22Rv1 (cell line): Measurements from ENCODE around the gene STRIT1.

Experiments used
- ZFX ChIP-seq: fragments of 450-650 bp; IDR thresholded peaks from 2 replicates; pipeline ENCODE4 v1.6.1; 2017; ENCODE audit warnings: antibody characterized with exemption, borderline replicate concordance
- TF ChIP-seq, protein P1 (sequence below): fragments of 450-650 bp; IDR thresholded peaks from 2 replicates; pipeline ENCODE4 v1.5.1; 2017; ENCODE audit warnings: mild to moderate bottlenecking

DNA sequence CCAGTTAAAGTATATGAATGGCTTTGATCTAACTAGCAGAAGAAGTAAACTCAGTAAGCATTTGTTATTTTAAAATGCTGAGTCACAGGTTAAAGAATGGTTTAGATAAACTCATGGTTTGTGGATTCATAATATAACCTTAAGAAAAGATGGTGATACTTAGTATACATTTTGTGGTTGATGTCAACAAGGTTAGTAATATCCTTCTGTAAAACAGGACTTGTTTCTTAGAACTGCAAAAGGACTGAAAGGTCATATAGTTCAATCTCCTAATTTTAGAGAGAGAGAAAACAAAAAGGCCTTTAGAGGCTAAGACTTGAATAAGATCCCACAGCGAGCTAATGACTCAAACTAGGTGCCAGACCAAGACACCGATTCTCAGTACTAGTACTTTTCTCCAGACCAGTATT is 50.0 kb downstream of the STRIT1 start:
- TF ChIP-seq, protein P1, sequence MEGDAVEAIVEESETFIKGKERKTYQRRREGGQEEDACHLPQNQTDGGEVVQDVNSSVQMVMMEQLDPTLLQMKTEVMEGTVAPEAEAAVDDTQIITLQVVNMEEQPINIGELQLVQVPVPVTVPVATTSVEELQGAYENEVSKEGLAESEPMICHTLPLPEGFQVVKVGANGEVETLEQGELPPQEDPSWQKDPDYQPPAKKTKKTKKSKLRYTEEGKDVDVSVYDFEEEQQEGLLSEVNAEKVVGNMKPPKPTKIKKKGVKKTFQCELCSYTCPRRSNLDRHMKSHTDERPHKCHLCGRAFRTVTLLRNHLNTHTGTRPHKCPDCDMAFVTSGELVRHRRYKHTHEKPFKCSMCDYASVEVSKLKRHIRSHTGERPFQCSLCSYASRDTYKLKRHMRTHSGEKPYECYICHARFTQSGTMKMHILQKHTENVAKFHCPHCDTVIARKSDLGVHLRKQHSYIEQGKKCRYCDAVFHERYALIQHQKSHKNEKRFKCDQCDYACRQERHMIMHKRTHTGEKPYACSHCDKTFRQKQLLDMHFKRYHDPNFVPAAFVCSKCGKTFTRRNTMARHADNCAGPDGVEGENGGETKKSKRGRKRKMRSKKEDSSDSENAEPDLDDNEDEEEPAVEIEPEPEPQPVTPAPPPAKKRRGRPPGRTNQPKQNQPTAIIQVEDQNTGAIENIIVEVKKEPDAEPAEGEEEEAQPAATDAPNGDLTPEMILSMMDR = no peak
- no peak for TF ChIP-seq ZFX
